ENCODE measurements around the gene AADACL3. TPM values are rescaled to one million over a fixed set of nuclear protein-coding genes. Genes with fewer than 3 reads are reported as not detected.

Gene AADACL3
- total RNA-seq, 1 experiment from 2014 or later, result not detected

GRCh38 chr1:12773438-12773837 lies 57.5 kb downstream of the AADACL3 start, which contains the start of gene PRAMEF12:
Gene PRAMEF12, plus strand, starts transcription at chr1:12773738. Its CDS starts 1,130 bp downstream, at chr1:12774868.
- no TSS peak for BruUV-seq (replicated peaks)
- H3K9me3 Mint-ChIP-seq (ENCODE audit: low read depth, unreplicated experiment), result no peaks in the 10 kb centered on the region
- H3K4me3 Mint-ChIP-seq (ENCODE audit: low read depth, unreplicated experiment), result no peak within 1 kb of the TSS
- no peak for TF ChIP-seq CTCF (IDR thresholded peaks at IDR 0.05; ENCODE audit: unreplicated experiment)
- no peaks in the 10 kb centered on the region for H3K4me1 Mint-ChIP-seq (ENCODE audit: low read depth, unreplicated experiment)
- CTCF ChIA-PET, result no interaction called here
- H3K36me3 Mint-ChIP-seq (ENCODE audit: insufficient read depth, unreplicated experiment), result no peaks in the 10 kb centered on the region
- intact Hi-C loops (cut with micrococcal nuclease; ENCODE audit: unreplicated experiment), result no loop called here
- H3K27ac Mint-ChIP-seq (ENCODE audit: unreplicated experiment), result no peak within 1 kb of the TSS
- DNase-seq, result no peak
- peaks cover 100% of the 10 kb centered on the region for H3K27me3 Mint-ChIP-seq (ENCODE audit: unreplicated experiment)

GRCh38 chr1:12774801-12775345 lies 59.0 kb downstream of the AADACL3 start:
- Mint-ChIP-seq H3K4me3 (ENCODE audit: low read depth, unreplicated experiment) (no peak overlapping the region), H3K27me3 (ENCODE audit: unreplicated experiment) (peaks cover 99% of the 10 kb centered on the region), H3K9me3 (ENCODE audit: low read depth, unreplicated experiment) (no peaks in the 10 kb centered on the region), H3K27ac (ENCODE audit: unreplicated experiment) (no peak overlapping the region), H3K36me3 (ENCODE audit: insufficient read depth, unreplicated experiment) (no peaks in the 10 kb centered on the region), H3K4me1 (ENCODE audit: low read depth, unreplicated experiment) (no peaks in the 10 kb centered on the region)
- CTCF ChIA-PET, result no interaction called here
- no peak for DNase-seq
- TF ChIP-seq CTCF (IDR thresholded peaks at IDR 0.05; ENCODE audit: unreplicated experiment), result no peak
- intact Hi-C loops (cut with micrococcal nuclease; ENCODE audit: unreplicated experiment), result no loop called here
- BruUV-seq (replicated peaks), result no TSS peak

- no TSS peak for BruUV-seq (replicated peaks)
- Mint-ChIP-seq H3K27ac (ENCODE audit: unreplicated experiment) (no peak overlapping the region), H3K9me3 (ENCODE audit: low read depth, unreplicated experiment) (no peaks in the 10 kb centered on the region), H3K27me3 (ENCODE audit: unreplicated experiment) (peaks cover 93% of the 10 kb centered on the region), H3K4me3 (ENCODE audit: low read depth, unreplicated experiment) (no peak overlapping the region), H3K4me1 (ENCODE audit: low read depth, unreplicated experiment) (no peaks in the 10 kb centered on the region), H3K36me3 (ENCODE audit: insufficient read depth, unreplicated experiment) (no peaks in the 10 kb centered on the region)
- intact Hi-C loops (cut with micrococcal nuclease; ENCODE audit: unreplicated experiment), result no loop called here
- no peak for TF ChIP-seq CTCF (IDR thresholded peaks at IDR 0.05; ENCODE audit: unreplicated experiment)
- CTCF ChIA-PET, result no interaction called here
- DNase-seq, result no peak
Observed at GRCh38 chr1:12775443-12775842, 59.5 kb downstream of the AADACL3 start.

GRCh38 chr1:12776801-12777557 lies 61.1 kb downstream of the AADACL3 start:
- no peaks in the 10 kb centered on the region for H3K4me1 Mint-ChIP-seq (ENCODE audit: low read depth, unreplicated experiment)
- peaks cover 78% of the 10 kb centered on the region for H3K27me3 Mint-ChIP-seq (ENCODE audit: unreplicated experiment)
- intact Hi-C loops (cut with micrococcal nuclease; ENCODE audit: unreplicated experiment), result no loop called here
- no peaks in the 10 kb centered on the region for H3K36me3 Mint-ChIP-seq (ENCODE audit: insufficient read depth, unreplicated experiment)
- H3K9me3 Mint-ChIP-seq (ENCODE audit: low read depth, unreplicated experiment), result no peaks in the 10 kb centered on the region
- DNase-seq, result no peak
- no peak overlapping the region for H3K4me3 Mint-ChIP-seq (ENCODE audit: low read depth, unreplicated experiment)
- no TSS peak for BruUV-seq (replicated peaks)
- TF ChIP-seq CTCF (IDR thresholded peaks at IDR 0.05; ENCODE audit: unreplicated experiment), result no peak
- no peak overlapping the region for H3K27ac Mint-ChIP-seq (ENCODE audit: unreplicated experiment)
- CTCF ChIA-PET, result no interaction called here

Other genes with a start within 250 kb of the AADACL3 start
- 173 and 239 TPM in 2 replicates for gene DHRS3, start 97.9 kb upstream of the AADACL3 start, total RNA-seq (2022)
- gene AADACL4, start 72.0 kb upstream of the AADACL3 start, total RNA-seq (2022), result not detected in 2 replicates
- not detected in 2 replicates for gene CFAP107, start 30.1 kb downstream of the AADACL3 start, total RNA-seq (2022)
- not detected in 2 replicates for gene PRAMEF12, start 57.6 kb downstream of the AADACL3 start, total RNA-seq (2022)
- gene PRAMEF1, start 75.3 kb downstream of the AADACL3 start, total RNA-seq (2022), result not detected in 2 replicates
- not detected in 2 replicates for gene PRAMEF11, start 115.3 kb downstream of the AADACL3 start, total RNA-seq (2022)
- not detected in 2 replicates for gene HNRNPCL1, start 132.6 kb downstream of the AADACL3 start, total RNA-seq (2022)
- not detected in 2 replicates for gene PRAMEF2, start 141.0 kb downstream of the AADACL3 start, total RNA-seq (2022)
- not detected in 2 replicates for gene PRAMEF4, start 170.1 kb downstream of the AADACL3 start, total RNA-seq (2022)
- gene PRAMEF10, start 182.2 kb downstream of the AADACL3 start, total RNA-seq (2022), result not detected in 2 replicates
- not detected in 2 replicates for gene PRAMEF7, start 200.5 kb downstream of the AADACL3 start, total RNA-seq (2022)
- gene PRAMEF6, start 231.5 kb downstream of the AADACL3 start, total RNA-seq (2022), result not detected in 2 replicates